ENCODE data around the gene SLCO2A1.

SLCO2A1 gene

DNA sequence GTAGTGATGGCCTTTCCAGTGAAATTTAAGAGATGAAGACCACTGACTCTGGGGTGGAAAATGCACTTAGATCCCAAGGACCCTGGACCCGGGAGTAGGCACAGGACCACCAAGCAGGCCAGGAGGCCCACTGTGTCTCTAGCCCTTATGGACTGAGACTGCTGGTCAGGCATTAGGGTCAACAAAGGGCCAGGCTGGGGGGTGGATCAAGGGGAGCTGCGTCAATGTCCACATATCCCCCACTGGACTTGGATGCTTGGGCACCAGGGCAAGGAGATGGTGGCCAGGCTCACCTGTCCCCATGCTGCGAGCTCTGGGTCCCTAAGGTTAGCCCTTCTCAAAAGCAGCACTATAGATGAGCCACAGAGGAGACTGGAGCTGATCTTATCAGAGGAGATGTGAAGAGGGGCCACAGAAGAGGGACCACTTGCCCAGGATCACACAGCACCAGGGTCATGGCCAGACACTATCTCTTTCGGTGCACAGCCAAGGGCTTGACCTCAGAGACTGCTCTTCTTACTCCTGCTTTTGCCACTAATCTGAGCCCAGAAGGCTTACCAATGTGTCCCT lies 148.8 kb downstream of the SLCO2A1 start:
- no peak for DNase-seq

DNA sequence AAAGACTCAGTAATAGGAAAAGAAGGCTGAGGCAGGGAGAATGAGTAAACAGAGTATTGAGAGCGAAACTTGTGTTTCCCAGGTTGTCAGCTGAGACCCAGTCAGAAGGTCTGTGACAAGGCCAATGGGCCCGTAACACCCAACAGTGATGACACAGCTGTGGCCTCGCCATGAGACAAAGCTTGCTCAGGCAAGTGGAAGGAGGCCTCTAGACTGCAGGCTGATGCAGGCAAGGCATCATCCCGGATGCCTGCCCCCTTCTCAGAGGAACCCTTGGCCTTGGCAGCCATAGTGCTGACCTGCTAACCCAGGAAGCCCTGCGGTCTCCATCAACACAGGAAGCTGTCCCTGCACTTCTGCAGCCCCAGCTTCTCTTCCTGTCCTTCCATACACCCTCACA lies 149.4 kb downstream of the SLCO2A1 start:
- DNase-seq = no peak

DNA sequence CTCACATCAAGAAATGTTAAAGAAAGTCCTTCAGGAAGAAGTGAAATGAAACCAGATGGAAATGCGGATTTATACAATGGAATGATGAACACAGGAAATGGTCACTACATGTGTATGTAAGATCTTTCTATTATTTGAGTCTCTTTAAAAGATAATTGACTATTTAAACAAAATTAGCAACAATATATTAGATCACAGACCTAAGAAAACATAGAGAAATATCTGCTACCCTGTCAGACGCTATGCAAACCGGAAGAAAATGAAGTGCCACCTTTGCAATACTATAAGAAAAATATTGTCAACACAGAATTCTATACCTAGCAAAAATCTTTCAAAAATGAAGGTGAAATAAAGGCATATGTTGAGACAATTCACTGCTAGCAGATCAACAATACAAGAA lies 151.2 kb downstream of the SLCO2A1 start:
- no peak for DNase-seq
